Ishikawa (cell line): ENCODE data around the gene RPL38.

Experiments
- CEBPB ChIP-seq: IDR thresholded peaks from 2 replicates; pipeline ENCODE4 v1.6.1; 2012
- EP300 ChIP-seq: IDR thresholded peaks from 2 replicates; pipeline ENCODE4 v1.6.1; 2012; ENCODE audit warnings: borderline replicate concordance
- FOXM1 ChIP-seq: IDR thresholded peaks from 2 replicates; pipeline ENCODE4 v1.6.1; 2012; ENCODE audit warnings: low read depth, borderline replicate concordance
- REST ChIP-seq: IDR thresholded peaks from 2 replicates; pipeline ENCODE4 v1.6.1; 2012; ENCODE audit warnings: low read depth, mild to moderate bottlenecking

GRCh38 chr17:74228306-74228978, 25.0 kb downstream of the RPL38 start:
- TF ChIP-seq CEBPB (no peak), EP300 (no peak), REST (no peak), FOXM1 (no peak)
